Keratinocyte (primary cell): ENCODE results near the gene CNOT3. TPM values are rescaled to one million over a fixed set of nuclear protein-coding genes. Genes with fewer than 3 reads are reported as not detected.

Source experiments
- DNase-seq: peaks from one replicate; pipeline ENCODE4 v3.0.0-alpha.2; 2011; ENCODE audit warnings: low read depth, missing footprints, low spot score
- FAIRE-seq: peaks from 2 replicates; lab custom pipeline; 2011; peaks lifted over from hg19 to GRCh38; lab: Jason Lieb, UNC
- H2AFZ ChIP-seq: 2 replicates; pipeline ENCODE4 v1.6.0; 2012; ENCODE audit warnings: low read length, control low read depth, inconsistent platforms; ENCODE audit not compliant: control insufficient read depth
- H3K27ac ChIP-seq: 2 replicates; pipeline ENCODE4 v1.5.1; 2011; ENCODE audit warnings: low read length; ENCODE audit not compliant: control insufficient read depth, insufficient read depth
- H3K27me3 ChIP-seq: 3 replicates; pipeline ENCODE4 v1.6.0; 2011; ENCODE audit warnings: low read length; ENCODE audit not compliant: control insufficient read depth, insufficient read depth; ENCODE audit errors: extremely low read depth
- H3K36me3 ChIP-seq, 2 experiments: 2 replicates in 1 of 2; 3 replicates in 1 of 2; pipeline ENCODE4 v1.5.1; 2011; ENCODE audit warnings: low read length in 2 of 2, mild to moderate bottlenecking in 1 of 2; ENCODE audit not compliant: control insufficient read depth in 2 of 2, insufficient read depth in 2 of 2; ENCODE audit errors: extremely low read depth in 1 of 2
- H3K4me1 ChIP-seq: 3 replicates; pipeline ENCODE4 v1.5.1; 2011; ENCODE audit warnings: low read length; ENCODE audit not compliant: control insufficient read depth, insufficient read depth; ENCODE audit errors: extremely low read depth
- H3K4me2 ChIP-seq: 3 replicates; pipeline ENCODE4 v1.6.0; 2011; ENCODE audit warnings: low read depth, low read length; ENCODE audit not compliant: control insufficient read depth, insufficient read depth; ENCODE audit errors: extremely low read depth
- H3K4me3 ChIP-seq, 3 experiments: fragments of 200-600 bp in 1 of 3; sonication (generic) in 1 of 3; 2 replicates in 2 of 3; 3 replicates in 1 of 3; pipeline ENCODE4 v1.5.1; 2011 to 2016; ENCODE audit warnings: low read length in 3 of 3, mild to moderate bottlenecking in 3 of 3, control low read depth in 2 of 3, inconsistent platforms in 1 of 3, low read depth in 1 of 3, mixed read lengths in 1 of 3, mixed run types in 1 of 3, moderate library complexity in 1 of 3; ENCODE audit not compliant: control insufficient read depth in 2 of 3, insufficient read depth in 2 of 3; ENCODE audit errors: extremely low read depth in 1 of 3
- H3K79me2 ChIP-seq: 2 replicates; pipeline ENCODE4 v1.6.0; 2012; ENCODE audit warnings: low read length; ENCODE audit not compliant: control insufficient read depth, insufficient read depth
- H3K9ac ChIP-seq: 3 replicates; pipeline ENCODE4 v1.6.0; 2011; ENCODE audit warnings: low read length; ENCODE audit not compliant: control insufficient read depth, insufficient read depth; ENCODE audit errors: extremely low read depth
- H3K9me1 ChIP-seq: 3 replicates; pipeline ENCODE4 v1.6.0; 2011; ENCODE audit warnings: low read length; ENCODE audit not compliant: control insufficient read depth, insufficient read depth; ENCODE audit errors: extremely low read depth
- H3K9me3 ChIP-seq: 2 replicates; pipeline ENCODE4 v1.5.1; 2012; ENCODE audit warnings: low read depth, low read length; ENCODE audit not compliant: control insufficient read depth
- H4K20me1 ChIP-seq: 3 replicates; pipeline ENCODE4 v1.6.0; 2011; ENCODE audit warnings: low read length; ENCODE audit not compliant: control insufficient read depth, insufficient read depth; ENCODE audit errors: extremely low read depth
- EZH2 ChIP-seq: IDR thresholded peaks from one replicate; pipeline ENCODE4 v1.6.1; 2012; ENCODE audit warnings: inconsistent platforms, mild to moderate bottlenecking, low read length, moderate library complexity
- dilution Hi-C: fragments of 300-500 bp; cut with MboI; formaldehyde crosslinking; loops from one replicate; pipeline ENCODE4 v1.7.0; 2020; ENCODE audit warnings: low sequenced_read_pairs; ENCODE audit not compliant: extremely low pct_ligation_motif_present
- polyA plus RNA-seq, 5 experiments: library from polyadenylated mRNA; depleted of rRNA in 3 of 5; stranded (reverse) in 3 of 5; stranded (forward) in 1 of 5; unstranded in 1 of 5; fragments of >200 nt; gene quantifications; 1 replicate in 1 of 5; 2 replicates in 3 of 5; 3 replicates in 1 of 5; pipeline versions ENCODE4 v1.2.1 to v1.2.3, GENCODE V29; 2011 to 2012; ENCODE audit warnings: missing spikeins in 2 of 5, low read depth in 1 of 5, low replicate concordance in 1 of 5
- TF ChIP-seq, protein P1 (sequence below), 3 experiments: IDR thresholded peaks in 1 of 3; conservative IDR thresholded peaks in 1 of 3; optimal IDR thresholded peaks in 1 of 3; 2 replicates in 2 of 3; 3 replicates in 1 of 3; pipeline versions ENCODE3 to v1.5.1; 2011; ENCODE audit warnings: low read length in 3 of 3, mild to moderate bottlenecking in 3 of 3, moderate library complexity in 2 of 3, control low read depth in 1 of 3, inconsistent platforms in 1 of 3; ENCODE audit not compliant: insufficient read depth in 2 of 3; ENCODE audit errors: extremely low read depth in 1 of 3

CNOT3 gene
- polyA plus RNA-seq, 1 donor (not counting 4 experiments of a cell fraction or from before 2014, with no cell fraction given): 8.6 TPM

DNA sequence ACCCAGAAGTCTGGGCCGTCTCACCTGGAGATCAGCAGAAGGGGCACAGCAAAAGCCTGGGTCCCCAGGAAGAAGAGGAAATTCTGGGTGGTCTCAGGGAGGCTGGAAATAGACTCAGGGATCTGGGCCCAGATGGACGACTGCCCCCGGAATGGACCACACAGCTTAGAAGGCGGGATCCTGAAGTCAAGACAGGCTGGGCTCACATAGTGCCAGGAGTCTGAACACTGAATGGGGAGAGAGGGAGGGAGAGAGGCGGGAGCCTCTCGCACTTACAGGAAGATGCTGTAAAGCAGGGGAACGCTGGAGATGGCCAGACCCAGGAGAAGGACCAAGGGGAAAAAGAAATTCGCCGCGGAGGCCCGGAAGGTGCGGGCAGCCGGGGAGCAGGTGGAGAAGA, 23.3 kb downstream of the CNOT3 start:
- Histone ChIP-seq H3K9me1 (no peaks in the 10 kb centered on the region), H2AFZ (peak overlapping the region; percentile 88), H3K4me3 (peak overlapping the region; percentile 51 to 91 (median 87)), H3K9me3 (no peaks in the 10 kb centered on the region), H3K9ac (peak overlapping the region; percentile 85), H4K20me1 (no peaks in the 10 kb centered on the region), H3K4me2 (peak overlapping the region; percentile 97), H3K27me3 (no peaks in the 10 kb centered on the region), H3K27ac (peak overlapping the region; percentile 79), H3K36me3 (peaks cover 9 to 10% of the 10 kb centered on the region in 2 experiments), H3K4me1 (peaks cover 24% of the 10 kb centered on the region), H3K79me2 (peaks cover 7% of the 10 kb centered on the region)
- no peak for FAIRE-seq
- no peak for DNase-seq
- no peak for TF ChIP-seq EZH2
- TF ChIP-seq, protein P1, sequence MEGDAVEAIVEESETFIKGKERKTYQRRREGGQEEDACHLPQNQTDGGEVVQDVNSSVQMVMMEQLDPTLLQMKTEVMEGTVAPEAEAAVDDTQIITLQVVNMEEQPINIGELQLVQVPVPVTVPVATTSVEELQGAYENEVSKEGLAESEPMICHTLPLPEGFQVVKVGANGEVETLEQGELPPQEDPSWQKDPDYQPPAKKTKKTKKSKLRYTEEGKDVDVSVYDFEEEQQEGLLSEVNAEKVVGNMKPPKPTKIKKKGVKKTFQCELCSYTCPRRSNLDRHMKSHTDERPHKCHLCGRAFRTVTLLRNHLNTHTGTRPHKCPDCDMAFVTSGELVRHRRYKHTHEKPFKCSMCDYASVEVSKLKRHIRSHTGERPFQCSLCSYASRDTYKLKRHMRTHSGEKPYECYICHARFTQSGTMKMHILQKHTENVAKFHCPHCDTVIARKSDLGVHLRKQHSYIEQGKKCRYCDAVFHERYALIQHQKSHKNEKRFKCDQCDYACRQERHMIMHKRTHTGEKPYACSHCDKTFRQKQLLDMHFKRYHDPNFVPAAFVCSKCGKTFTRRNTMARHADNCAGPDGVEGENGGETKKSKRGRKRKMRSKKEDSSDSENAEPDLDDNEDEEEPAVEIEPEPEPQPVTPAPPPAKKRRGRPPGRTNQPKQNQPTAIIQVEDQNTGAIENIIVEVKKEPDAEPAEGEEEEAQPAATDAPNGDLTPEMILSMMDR (optimal IDR thresholded peaks at IDR 0.05 in 1 of 3, IDR thresholded peaks at IDR 0.05 in 1 of 3, conservative IDR thresholded peaks at IDR 0.05 in 1 of 3; ENCODE audit: extremely low read depth in 1 of 3, insufficient read depth in 2 of 3, low read length in 3 of 3): no peak
- dilution Hi-C loops: no loop called here

- no peak for FAIRE-seq
- Histone ChIP-seq H3K4me1 (peaks cover 24% of the 10 kb centered on the region), H3K9me3 (no peaks in the 10 kb centered on the region), H3K9ac (no peak overlapping the region), H3K79me2 (peaks cover 7% of the 10 kb centered on the region), H3K4me3 (peak overlapping the region; percentile 38 to 50 (median 39)), H3K4me2 (peak overlapping the region; percentile 18), H2AFZ (no peak overlapping the region), H3K36me3 (peaks cover 1 to 7% of the 10 kb centered on the region in 2 experiments), H3K27me3 (no peaks in the 10 kb centered on the region), H4K20me1 (no peaks in the 10 kb centered on the region), H3K9me1 (no peaks in the 10 kb centered on the region), H3K27ac (no peak overlapping the region)
- TF ChIP-seq, protein P1 (optimal IDR thresholded peaks at IDR 0.05 in 1 of 3, IDR thresholded peaks at IDR 0.05 in 1 of 3, conservative IDR thresholded peaks at IDR 0.05 in 1 of 3; ENCODE audit: extremely low read depth in 1 of 3, insufficient read depth in 2 of 3, low read length in 3 of 3): no peak
- TF ChIP-seq EZH2: no peak
- no peak for DNase-seq
- dilution Hi-C loops: no loop called here
Observed at GRCh38 chr19:54162241-54162805, 24.8 kb downstream of the CNOT3 start.
